Uterus (tissue), 4 donors: ENCODE results near the gene LRCH3. TPM values are rescaled to one million over a fixed set of nuclear protein-coding genes. Genes with fewer than 3 reads are reported as not detected.

ENCODE experiments used
- DNase-seq, 2 donors: peaks; one replicate each; pipeline ENCODE4 v3.0.0-alpha.2; 2019 to 2020
- H3K27ac ChIP-seq, 2 donors: fragments of 200-600 bp; sonication (generic); 1 replicate in 1 of 2; 2 replicates in 1 of 2; pipeline ENCODE4 v1.5.1; 2016 to 2018
- H3K27me3 ChIP-seq, 2 donors: fragments of 200-600 bp; sonication (generic); one replicate each; pipeline ENCODE4 v1.5.1; 2018 to 2019; ENCODE audit warnings: control low read depth in 1 of 2
- H3K36me3 ChIP-seq, 2 donors: fragments of 200-600 bp; sonication (generic); one replicate each; pipeline ENCODE4 v1.5.1; 2019; ENCODE audit warnings: control low read depth in 1 of 2
- H3K4me1 ChIP-seq, 2 donors: fragments of 200-600 bp; sonication (generic); one replicate each; pipeline ENCODE4 v1.5.1; 2018 to 2019; ENCODE audit warnings: control low read depth in 1 of 2
- H3K4me3 ChIP-seq, 2 donors: fragments of 200-600 bp; sonication (generic); 1 replicate in 1 of 2; 2 replicates in 1 of 2; pipeline ENCODE4 v1.5.1; 2018 to 2019; ENCODE audit warnings: mild to moderate bottlenecking in 1 of 2
- H3K9me3 ChIP-seq, 2 donors: fragments of 200-600 bp; sonication (generic); one replicate each; pipeline ENCODE4 v1.5.1; 2019; ENCODE audit warnings: control low read depth in 1 of 2
- CTCF ChIP-seq, 4 experiments: fragments of 200-600 bp in 2 of 4; fragments of 450-650 bp in 2 of 4; sonication (generic) in 2 of 4; IDR thresholded peaks; one replicate each; pipeline ENCODE4 v1.5.1; 2016 to 2019; ENCODE audit warnings: antibody characterized with exemption in 4 of 4, mild to moderate bottlenecking in 2 of 4, moderate library complexity in 1 of 4
- POLR2A ChIP-seq, 2 donors: fragments of 450-650 bp; IDR thresholded peaks; one replicate each; pipeline ENCODE4 v1.6.1; 2016; ENCODE audit warnings: antibody characterized with exemption in 2 of 2, mild to moderate bottlenecking in 1 of 2, moderate library complexity in 1 of 2
- intact Hi-C: fragments of 100-400 bp; cut with DNase I; formaldehyde crosslinking; loops from one replicate; pipeline ENCODE4 v1.15.1; 2023; ENCODE audit warnings: low total_unique reads
- total RNA-seq, 4 donors: library from RNA; depleted of rRNA in 3 of 4; stranded (reverse); fragments of >200 nt in 3 of 4; gene quantifications; one replicate each; pipeline versions ENCODE4 v1.1.0 to v1.2.4, GENCODE V29; 2014 to 2023
- donor health status: DM: yes; HTN: yes; CAD: no.

The LRCH3 gene
- total RNA-seq, 4 donors from 2014 or later: 73.5 to 108 (median 100) TPM

- Histone ChIP-seq H3K27ac (no peak overlapping the region), H3K4me3 (no peak overlapping the region), H3K27me3 (no peaks in the 10 kb centered on the region), H3K9me3 (no peaks in the 10 kb centered on the region), H3K36me3 (no peaks in the 10 kb centered on the region), H3K4me1 (no peaks in the 10 kb centered on the region)
- intact Hi-C loops: no loop called here
- TF ChIP-seq POLR2A (IDR thresholded peaks at IDR 0.05) (no peak), CTCF (IDR thresholded peaks at IDR 0.05) (no peak)
- DNase-seq: no peak
Observed at GRCh38 chr3:197833930-197834715, 43.1 kb downstream of the LRCH3 start.

GRCh38 chr3:197835509-197835908 is 44.5 kb downstream of the LRCH3 start:
- DNase-seq: no peak
- H3K4me3 ChIP-seq: no peak overlapping the region
- TF ChIP-seq CTCF (IDR thresholded peaks at IDR 0.05) (no peak), POLR2A (IDR thresholded peaks at IDR 0.05) (no peak)
- no peaks in the 10 kb centered on the region for H3K36me3 ChIP-seq
- no peak overlapping the region for H3K27ac ChIP-seq
- no peaks in the 10 kb centered on the region for H3K9me3 ChIP-seq
- intact Hi-C loops: no loop called here
- no peaks in the 10 kb centered on the region for H3K27me3 ChIP-seq
- no peaks in the 10 kb centered on the region for H3K4me1 ChIP-seq

GRCh38 chr3:197836244-197836643 is 45.2 kb downstream of the LRCH3 start:
- Histone ChIP-seq H3K4me1 (no peaks in the 10 kb centered on the region), H3K4me3 (no peak overlapping the region), H3K27me3 (no peaks in the 10 kb centered on the region), H3K9me3 (no peaks in the 10 kb centered on the region), H3K27ac (no peak overlapping the region), H3K36me3 (no peaks in the 10 kb centered on the region)
- no peak for DNase-seq
- TF ChIP-seq CTCF (IDR thresholded peaks at IDR 0.05) (no peak), POLR2A (IDR thresholded peaks at IDR 0.05) (no peak)
- intact Hi-C loops: no loop called here

- no peak overlapping the region for H3K4me3 ChIP-seq
- no peaks in the 10 kb centered on the region for H3K36me3 ChIP-seq
- intact Hi-C loops: no loop called here
- H3K9me3 ChIP-seq: no peaks in the 10 kb centered on the region
- no peak overlapping the region for H3K27ac ChIP-seq
- no peak for TF ChIP-seq CTCF (IDR thresholded peaks at IDR 0.05)
- no peaks in the 10 kb centered on the region for H3K4me1 ChIP-seq
- DNase-seq: no peak
- no peaks in the 10 kb centered on the region for H3K27me3 ChIP-seq
Observed at GRCh38 chr3:197837282-197837681, 46.2 kb downstream of the LRCH3 start.

GRCh38 chr3:197841789-197842188 is 50.7 kb downstream of the LRCH3 start:
- H3K27me3 ChIP-seq: no peaks in the 10 kb centered on the region
- H3K4me1 ChIP-seq: no peaks in the 10 kb centered on the region
- intact Hi-C loops: no loop called here
- no peaks in the 10 kb centered on the region for H3K36me3 ChIP-seq
- no peak overlapping the region for H3K27ac ChIP-seq
- TF ChIP-seq POLR2A (IDR thresholded peaks at IDR 0.05) (no peak), CTCF (IDR thresholded peaks at IDR 0.05) (no peak)
- H3K9me3 ChIP-seq: no peaks in the 10 kb centered on the region
- DNase-seq: no peak
- H3K4me3 ChIP-seq: no peak overlapping the region
